Measurements from ENCODE around the gene XPNPEP1. TPM values are rescaled to one million over a fixed set of nuclear protein-coding genes. Genes with fewer than 3 reads are reported as not detected.

The XPNPEP1 gene
- polyA plus RNA-seq, 10 donors, result 52.5 to 83.3 (median 67.0) TPM

DNA sequence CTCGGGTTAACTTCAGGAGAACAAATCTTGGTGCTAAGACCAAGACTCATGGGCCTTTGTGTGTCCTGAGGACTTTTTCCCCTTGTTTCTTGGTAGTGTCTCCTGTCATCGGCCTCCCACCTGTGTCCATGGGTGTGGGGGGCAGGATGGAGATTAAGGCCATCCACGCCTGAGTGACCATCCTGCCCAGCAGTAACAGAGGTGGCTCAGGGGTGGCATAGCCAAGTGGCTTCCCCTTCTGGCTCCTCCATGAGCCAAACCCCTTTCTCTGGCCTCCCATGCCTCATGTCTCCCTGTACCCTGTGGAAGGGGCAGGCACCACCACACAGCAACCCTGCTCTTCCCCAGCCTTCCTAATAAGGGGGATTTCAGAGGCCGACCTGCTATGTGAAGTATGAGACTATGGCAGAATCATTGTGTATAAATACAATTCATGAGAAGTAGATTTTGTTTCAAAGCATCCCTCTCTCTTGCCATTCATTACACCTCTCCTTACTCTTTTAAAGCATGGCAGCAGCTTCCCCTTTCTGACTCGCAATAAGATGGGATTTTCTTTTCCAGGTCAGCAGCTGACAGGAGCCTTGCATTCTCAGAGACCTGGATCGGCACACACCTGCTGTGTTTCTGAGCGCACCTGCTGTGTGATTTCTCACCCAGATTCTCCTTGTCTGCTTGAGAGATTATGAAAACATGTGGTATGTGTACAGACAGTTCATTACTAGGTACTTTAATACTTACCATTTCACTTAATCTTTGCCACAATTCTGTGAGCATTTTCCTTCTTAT is 102.5 kb downstream of the XPNPEP1 start:
- no peak for DNase-seq

DNA sequence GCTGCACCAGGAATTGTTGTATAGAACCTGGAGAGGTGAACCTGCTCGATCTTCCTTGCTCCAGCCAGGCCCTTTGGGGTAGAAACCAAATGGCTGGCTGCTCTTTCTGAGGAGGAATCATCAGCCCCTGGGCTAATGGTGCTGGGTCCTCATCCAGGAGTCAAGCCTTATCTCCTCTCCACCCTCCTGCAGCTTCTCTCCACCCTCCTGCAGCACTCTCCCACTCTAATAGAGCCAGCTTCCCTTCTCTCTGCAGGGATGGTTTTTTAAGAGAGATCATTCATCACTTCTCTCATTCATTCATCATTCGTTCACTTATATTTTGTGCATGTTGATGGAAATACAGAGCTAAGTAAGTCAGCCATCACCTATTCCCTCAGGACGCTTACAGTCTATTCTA is 103.5 kb downstream of the XPNPEP1 start:
- DNase-seq, result no peak

Other genes starting within 250 kb of the XPNPEP1 start
- gene ADD3, start 84.5 kb upstream of the XPNPEP1 start, polyA plus RNA-seq (ENCODE audit: insufficient read length in 10 of 10), result 100 to 1,000 TPM in 9 of 10 donors, 10 to 100 TPM in 1; 99.6 to 143 (median 122) TPM